PC-3 (cell line): ENCODE data around the gene ABRAXAS1. TPM values are rescaled to one million over a fixed set of nuclear protein-coding genes. Genes with fewer than 3 reads are reported as not detected.

Source experiments
- ATAC-seq: fragments of 200-7000 bp; cut with Tn5 transposase; 2 replicates; pipeline ENCODE4 v1.9.1; 2020; ENCODE audit warnings: mild to moderate bottlenecking, moderate library complexity
- Bru-seq: library from RNA; stranded (reverse); fragments of 400-500 nt; gene quantifications from one replicate; lab custom pipeline; 2021; lab: Mats Ljungman, UMichigan
- BruChase-seq, 2 experiments: library from RNA; stranded (reverse); fragments of 400-500 nt; gene quantifications; one replicate each; lab custom pipeline; 2021; lab: Mats Ljungman, UMichigan
- BruUV-seq: library from RNA; stranded (reverse); fragments of 400-500 nt; replicated peaks from 2 replicates; lab custom pipeline; 2021; lab: Mats Ljungman, UMichigan
- CTCF ChIA-PET: fragments of 300-600 bp; sonication (Branson Sonifier 250); formaldehyde crosslinking; loops from one replicate; lab custom pipeline; 2022; ENCODE audit warnings: antibody characterized with exemption; lab: Charles Lee
- POLR2A ChIA-PET: fragments of 300-600 bp; sonication (Branson Sonifier 250); formaldehyde crosslinking; loops from one replicate; lab custom pipeline; 2022; ENCODE audit warnings: antibody characterized with exemption; ENCODE audit not compliant: unreplicated experiment; lab: Charles Lee
- DNase-seq: peaks from one replicate; pipeline ENCODE4 v3.0.0-alpha.2; 2015
- H2AFZ ChIP-seq: fragments of 300-600 bp; sonication (generic); 2 replicates; pipeline ENCODE4 v1.6.0; 2016; ENCODE audit warnings: antibody characterized with exemption, low read length
- H3F3A ChIP-seq: fragments of 300-600 bp; sonication (generic); one replicate; pipeline ENCODE4 v1.6.0; 2017; ENCODE audit warnings: antibody characterized with exemption, low read length, control low read depth, mild to moderate bottlenecking; ENCODE audit not compliant: unreplicated experiment
- H3K27ac ChIP-seq: fragments of 300-600 bp; sonication (generic); 2 replicates; pipeline ENCODE4 v1.5.1; 2016; ENCODE audit warnings: mild to moderate bottlenecking, low read length
- H3K27me3 ChIP-seq: fragments of 300-600 bp; sonication (generic); 2 replicates; pipeline ENCODE4 v1.6.1; 2016; ENCODE audit warnings: low read length, mixed read lengths
- H3K36me3 ChIP-seq: fragments of 300-600 bp; sonication (generic); 2 replicates; pipeline ENCODE4 v1.6.1; 2016; ENCODE audit warnings: low read depth, mixed run types, low read length, mixed read lengths
- H3K4me1 ChIP-seq: fragments of 300-600 bp; sonication (generic); 2 replicates; pipeline ENCODE4 v1.5.1; 2016; ENCODE audit warnings: low read length; ENCODE audit not compliant: insufficient read depth
- H3K4me2 ChIP-seq: fragments of 300-600 bp; sonication (generic); 2 replicates; pipeline ENCODE4 v1.6.0; 2016; ENCODE audit warnings: low read length
- H3K4me3 ChIP-seq: fragments of 300-600 bp; sonication (generic); 2 replicates; pipeline ENCODE4 v1.5.1; 2016; ENCODE audit warnings: mild to moderate bottlenecking, low read length, mixed read lengths
- H3K79me2 ChIP-seq: fragments of 300-600 bp; sonication (generic); 2 replicates; pipeline ENCODE4 v1.6.1; 2017; ENCODE audit warnings: low read length, mixed read lengths
- H3K9ac ChIP-seq: fragments of 300-600 bp; sonication (generic); 2 replicates; pipeline ENCODE4 v1.6.0; 2016; ENCODE audit warnings: mild to moderate bottlenecking, low read length
- H3K9me2 ChIP-seq: fragments of 300-600 bp; sonication (generic); replicated peaks from 2 replicates; pipeline ENCODE4 v1.6.1; 2016; ENCODE audit warnings: mixed run types, low read length, mixed read lengths
- H3K9me3 ChIP-seq: fragments of 300-600 bp; sonication (generic); 2 replicates; pipeline ENCODE4 v1.6.1; 2016; ENCODE audit warnings: low read length, mixed read lengths
- H4K20me1 ChIP-seq: fragments of 300-600 bp; sonication (generic); 2 replicates; pipeline ENCODE4 v1.6.1; 2016; ENCODE audit warnings: low read length, mixed read lengths
- CTCF ChIP-seq: fragments of 300-600 bp; sonication (generic); conservative IDR thresholded peaks from 2 replicates; pipeline ENCODE4 v1.5.1; 2017; ENCODE audit warnings: antibody characterized with exemption, low read depth, mild to moderate bottlenecking, low read length
- EZH2 ChIP-seq: fragments of 300-600 bp; sonication (generic); IDR thresholded peaks from one replicate; pipeline ENCODE4 v1.6.1; 2017; ENCODE audit warnings: antibody characterized with exemption, mild to moderate bottlenecking, low read length; ENCODE audit not compliant: unreplicated experiment
- EZH2phosphoT487 ChIP-seq: fragments of 300-600 bp; sonication (generic); IDR thresholded peaks from 2 replicates; pipeline ENCODE4 v1.6.1; 2018; ENCODE audit warnings: mild to moderate bottlenecking, antibody characterized with exemption, low read length, borderline replicate concordance
- intact Hi-C: fragments of 100-400 bp; cut with micrococcal nuclease; formaldehyde crosslinking; loops from 2 replicates; pipeline ENCODE4 v1.9.0; 2023
- long read RNA-seq: library from polyadenylated mRNA; unstranded; transcript quantifications from one replicate; pipeline ENCODE4 v2.0.0, GENCODE V29; 2021; ENCODE audit not compliant: unreplicated experiment
- total RNA-seq: library from RNA; depleted of rRNA; stranded (reverse); fragments of >200 nt; gene quantifications from 2 replicates; pipeline ENCODE4 v1.2.3, GENCODE V29; 2014; rRNA removed

The ABRAXAS1 gene
- total RNA-seq (2.6 and 10.3 TPM in 2 replicates), Bru-seq, nascent RNA (percentile 60 among the genes with signal in this experiment), BruChase-seq, experiment 1, labeled RNA remaining after a 6-hour chase (percentile 51 among the genes with signal in this experiment), BruChase-seq, experiment 2, labeled RNA remaining after a 2-hour chase (percentile 58 among the genes with signal in this experiment)
- long read RNA-seq, full-length matches to known transcripts, result 10 of 28 reads
- long read RNA-seq, partial matches to known transcripts, result 3 of 28 reads
- long read RNA-seq, other reads (novel, unspliced or antisense), result 15 of 28 reads

- Histone ChIP-seq H3K4me2 (peak within 1 kb of the TSS; percentile 94), H3K27me3 (no peaks in the 10 kb centered on the region), H3K9ac (peak within 1 kb of the TSS; percentile 71), H3K36me3 (no peaks in the 10 kb centered on the region), H3K79me2 (peaks cover 6% of the 10 kb centered on the region; the same call in 1 of the 2 replicates), H2AFZ (peak within 1 kb of the TSS; percentile 96), H3K9me2 (no peaks in the 10 kb centered on the region), H3K4me1 (peaks cover 23% of the 10 kb centered on the region), H3F3A (no peaks in the 10 kb centered on the region), H4K20me1 (no peaks in the 10 kb centered on the region), H3K9me3 (no peaks in the 10 kb centered on the region), H3K27ac (peak within 1 kb of the TSS; percentile 52), H3K4me3 (peak within 1 kb of the TSS; percentile 86)
- DNase-seq (peak; percentile 91), ATAC-seq (peak; percentile 85)
- intact Hi-C loops, result loop anchor here (2.0 kb wide), 1 partner anchor 54 kb away; no protein-coding TSS in a partner anchor
- ChIA-PET CTCF (no interaction called here), POLR2A (no interaction called here)
- TF ChIP-seq CTCF (no peak), EZH2phosphoT487 (no peak), EZH2 (no peak)
- no TSS peak for BruUV-seq
Observed at GRCh38 chr4:83484500-83485461, at the start of gene ABRAXAS1. TSS of gene ABRAXAS1 (minus strand) at chr4:83485100. CDS start at chr4:83485072, 28 bp downstream.

GRCh38 chr4:83527671-83528070, 42.8 kb upstream of the ABRAXAS1 start:
- no peak for DNase-seq
- Histone ChIP-seq H3K9me3 (no peaks in the 10 kb centered on the region), H3K79me2 (no peaks in the 10 kb centered on the region), H3K4me2 (no peak overlapping the region), H2AFZ (no peak overlapping the region), H3K27ac (no peak overlapping the region), H3K9ac (no peak overlapping the region), H3K27me3 (no peaks in the 10 kb centered on the region), H3K9me2 (no peaks in the 10 kb centered on the region), H3K4me1 (no peaks in the 10 kb centered on the region), H3K4me3 (no peak overlapping the region), H3F3A (no peaks in the 10 kb centered on the region), H4K20me1 (no peaks in the 10 kb centered on the region), H3K36me3 (no peaks in the 10 kb centered on the region)
- ATAC-seq, result no peak
- POLR2A ChIA-PET, result no interaction called here
- BruUV-seq, result no TSS peak
- CTCF ChIA-PET, result no interaction called here
- no peak for TF ChIP-seq EZH2phosphoT487
- TF ChIP-seq CTCF, result no peak
- no peak for TF ChIP-seq EZH2
- intact Hi-C loops, result no loop called here
